H1 (cell line): Measurements from ENCODE around the gene MBD3. TPM values are rescaled to one million over a fixed set of nuclear protein-coding genes. Genes with fewer than 3 reads are reported as not detected.

Experiments
- CTCF ChIA-PET: fragments of 300-600 bp; sonication (Branson Sonifier 250); formaldehyde crosslinking; loops from one replicate; lab custom pipeline; 2021; ENCODE audit not compliant: partially characterized antibody; lab: Charles Lee
- POLR2A ChIA-PET: fragments of 300-600 bp; sonication (Branson Sonifier 250); formaldehyde crosslinking; loops from one replicate; lab custom pipeline; 2021; ENCODE audit warnings: inconsistent platforms; ENCODE audit not compliant: partially characterized antibody; lab: Charles Lee
- DNase-seq, 2 experiments: peaks; one replicate each; pipeline versions ENCODE4 v3.0.0 to v3.0.0-alpha.2; 2010 to 2022; ENCODE audit warnings: low spot score in 2 of 2, low read depth in 1 of 2, mixed read lengths in 1 of 2
- FAIRE-seq: peaks from 2 replicates; lab custom pipeline; 2011; peaks lifted over from hg19 to GRCh38; lab: Jason Lieb, UNC
- H2AFZ ChIP-seq: 2 replicates; pipeline ENCODE4 v1.8.1; 2012; ENCODE audit warnings: low read length, inconsistent platforms
- H2AK5ac ChIP-seq: 2 replicates; pipeline ENCODE4 v1.6.1; 2013; ENCODE audit warnings: low read depth, low read length
- H2BK120ac ChIP-seq: replicated peaks from 2 replicates; pipeline ENCODE3; 2013; ENCODE audit warnings: low read depth, low read length, inconsistent platforms
- H2BK12ac ChIP-seq: 2 replicates; pipeline ENCODE4 v1.6.1; 2013; ENCODE audit warnings: low read depth, low read length
- H2BK15ac ChIP-seq: 2 replicates; pipeline ENCODE4 v1.6.1; 2013; ENCODE audit warnings: low read length
- H2BK20ac ChIP-seq: 2 replicates; pipeline ENCODE4 v1.6.1; 2013; ENCODE audit warnings: low read length
- H2BK5ac ChIP-seq: 2 replicates; pipeline ENCODE4 v1.6.1; 2013; ENCODE audit warnings: low read depth, low read length
- H3K14ac ChIP-seq: 2 replicates; pipeline ENCODE4 v1.6.1; 2013; ENCODE audit warnings: inconsistent platforms; ENCODE audit not compliant: insufficient read length
- H3K18ac ChIP-seq: 2 replicates; pipeline ENCODE4 v1.6.1; 2013; ENCODE audit warnings: low read length; ENCODE audit errors: extremely low read depth
- H3K23ac ChIP-seq: 2 replicates; pipeline ENCODE4 v1.6.1; 2013; ENCODE audit warnings: inconsistent platforms; ENCODE audit not compliant: insufficient read length
- H3K23me2 ChIP-seq: 2 replicates; pipeline ENCODE4 v1.6.1; 2013; ENCODE audit warnings: low read depth, low read length
- H3K27ac ChIP-seq: 2 replicates; pipeline ENCODE4 v1.6.1; 2011; ENCODE audit warnings: low read depth, low read length, inconsistent platforms
- H3K27me3 ChIP-seq, 4 experiments: replicated peaks in 1 of 4; 1 replicate in 1 of 4; 2 replicates in 3 of 4; pipeline versions ENCODE4 v1.6.1 to v1.8.1; 2011 to 2013; ENCODE audit warnings: low read length in 3 of 4, mild to moderate bottlenecking in 3 of 4, inconsistent platforms in 2 of 4, mixed read lengths in 2 of 4, moderate library complexity in 1 of 4; ENCODE audit not compliant: control insufficient read depth in 3 of 4, insufficient read depth in 3 of 4; ENCODE audit errors: extremely low read depth in 1 of 4
- H3K36me3 ChIP-seq, 4 experiments: 2 replicates each; pipeline versions ENCODE4 v1.6.1 to v1.8.1; 2011 to 2013; ENCODE audit warnings: mild to moderate bottlenecking in 4 of 4, low read length in 3 of 4, moderate library complexity in 2 of 4, control low read depth in 1 of 4, inconsistent platforms in 1 of 4; ENCODE audit not compliant: insufficient read depth in 4 of 4, control insufficient read depth in 2 of 4
- H3K4ac ChIP-seq: replicated peaks from 2 replicates; pipeline ENCODE3; 2013; ENCODE audit warnings: low read length, low read depth, mixed read lengths, inconsistent platforms; ENCODE audit not compliant: insufficient read length
- H3K4me1 ChIP-seq, 4 experiments: replicated peaks in 1 of 4; 1 replicate in 1 of 4; 2 replicates in 3 of 4; pipeline versions ENCODE4 v1.6.1 to v1.8.1; 2011 to 2013; ENCODE audit warnings: low read length in 3 of 4, inconsistent platforms in 2 of 4, mixed read lengths in 1 of 4; ENCODE audit not compliant: insufficient read depth in 4 of 4, control insufficient read depth in 3 of 4
- H3K4me2 ChIP-seq, 2 experiments: 2 replicates each; pipeline versions ENCODE4 v1.6.1 to v1.8.1; 2011 to 2013; ENCODE audit warnings: low read depth in 2 of 2, low read length in 2 of 2, control low read depth in 1 of 2, inconsistent platforms in 1 of 2, mild to moderate bottlenecking in 1 of 2; ENCODE audit not compliant: insufficient read depth in 1 of 2
- H3K4me3 ChIP-seq, 4 experiments: fragments of 200-600, 300-600 bp in 1 of 4; sonication (generic), shearing (Covaris generic), sonication (Bioruptor Twin) in 1 of 4; 2 replicates each; pipeline versions ENCODE4 v1.5.1 to v1.8.1; 2011 to 2016; ENCODE audit warnings: low read length in 4 of 4, low read depth in 3 of 4, control low read depth in 2 of 4, inconsistent platforms in 2 of 4, mild to moderate bottlenecking in 2 of 4, mixed read lengths in 1 of 4, moderate library complexity in 1 of 4; ENCODE audit not compliant: insufficient read depth in 2 of 4; ENCODE audit errors: extremely low read depth in 1 of 4
- H3K56ac ChIP-seq: replicated peaks from 2 replicates; pipeline ENCODE3; 2013; ENCODE audit warnings: low read depth, mild to moderate bottlenecking, mixed read lengths, low read length, inconsistent platforms; ENCODE audit not compliant: insufficient read length
- H3K79me1 ChIP-seq: 2 replicates; pipeline ENCODE4 v1.6.1; 2013; ENCODE audit warnings: low read depth, low read length, control low read depth
- H3K79me2 ChIP-seq, 2 experiments: 2 replicates each; pipeline versions ENCODE4 v1.6.1 to v1.8.1; 2012 to 2013; ENCODE audit warnings: low read length in 2 of 2, mild to moderate bottlenecking in 2 of 2, inconsistent platforms in 1 of 2; ENCODE audit not compliant: insufficient read depth in 2 of 2, control insufficient read depth in 1 of 2
- H3K9ac ChIP-seq, 4 experiments: replicated peaks in 1 of 4; 1 replicate in 1 of 4; 2 replicates in 3 of 4; pipeline versions ENCODE4 v1.6.1 to v1.8.1; 2011 to 2013; ENCODE audit warnings: low read depth in 3 of 4, low read length in 3 of 4, control low read depth in 2 of 4, mild to moderate bottlenecking in 2 of 4, moderate library complexity in 2 of 4, inconsistent platforms in 1 of 4; ENCODE audit errors: extremely low read depth in 1 of 4
- H3K9me3 ChIP-seq, 2 experiments: 2 replicates each; pipeline versions ENCODE4 v1.6.1 to v1.8.1; 2012 to 2013; ENCODE audit warnings: mild to moderate bottlenecking in 2 of 2, moderate library complexity in 2 of 2, control low read depth in 1 of 2, inconsistent platforms in 1 of 2, low read depth in 1 of 2, low read length in 1 of 2, mixed read lengths in 1 of 2; ENCODE audit not compliant: insufficient read depth in 2 of 2
- H4K20me1 ChIP-seq, 2 experiments: replicated peaks in 1 of 2; 2 replicates each; pipeline versions ENCODE3 to v1.8.1; 2011 to 2013; ENCODE audit warnings: inconsistent platforms in 2 of 2, low read length in 2 of 2, mild to moderate bottlenecking in 1 of 2; ENCODE audit not compliant: insufficient read depth in 2 of 2, control insufficient read depth in 1 of 2
- H4K5ac ChIP-seq: 2 replicates; pipeline ENCODE4 v1.6.1; 2013; ENCODE audit warnings: low read length, low read depth, mixed read lengths, inconsistent platforms; ENCODE audit not compliant: insufficient read length
- H4K8ac ChIP-seq: 2 replicates; pipeline ENCODE4 v1.8.0; 2013; ENCODE audit warnings: mild to moderate bottlenecking, moderate library complexity, low read length, inconsistent platforms; ENCODE audit not compliant: insufficient read depth; ENCODE audit errors: extremely low read depth
- H4K91ac ChIP-seq: replicated peaks from 2 replicates; pipeline ENCODE3; 2013; ENCODE audit warnings: low read length, mixed read lengths, inconsistent platforms; ENCODE audit not compliant: insufficient read length
- GTF2F1 ChIP-seq: IDR thresholded peaks from 2 replicates; pipeline ENCODE4 v1.6.1; 2012; ENCODE audit warnings: low read depth, low read length, improper control_type of control experiment, borderline replicate concordance
- SP2 ChIP-seq: IDR thresholded peaks from 2 replicates; pipeline ENCODE4 v1.6.1; 2012; ENCODE audit warnings: mild to moderate bottlenecking, low read length, inconsistent platforms
- TAF1 ChIP-seq: IDR thresholded peaks from 2 replicates; pipeline ENCODE4 v1.6.1; 2011; ENCODE audit warnings: mild to moderate bottlenecking, low read depth, low read length
- WGBS, 2 experiments: shearing (Covaris generic) in 1 of 2; methylation state at CpG; one replicate each; pipeline versions ENCODE4 v1.1.6 to v1.1.7; 2013 to 2015; ENCODE audit warnings: low lambda C conversion rate in 2 of 2, mixed read lengths in 2 of 2, inconsistent platforms in 1 of 2, low coverage in 1 of 2, missing lambda C conversion rate in 1 of 2; ENCODE audit not compliant: insufficient replicate concordance in 2 of 2, insufficient coverage in 1 of 2, insufficient read length in 1 of 2; ENCODE audit errors: extremely low coverage in 1 of 2, missing lambda C conversion rate in 1 of 2; 5-methylcytosine and 5-hydroxymethylcytosine counted together
- polyA plus RNA-seq, 7 experiments: library from polyadenylated mRNA; depleted of rRNA in 3 of 7; stranded (reverse) in 5 of 7; unstranded in 2 of 7; fragments of >200 nt in 5 of 7; fragments of 200-250 nt in 2 of 7; gene quantifications; 1 replicate in 5 of 7; 2 replicates in 1 of 7; 4 replicates in 1 of 7; pipeline versions ENCODE4 v1.2.1 to v1.2.3, GENCODE V29; 2011 to 2013; ENCODE audit warnings: missing spikeins in 2 of 7, mixed read lengths in 2 of 7
- total RNA-seq: library from RNA; stranded (reverse); fragmentation: NEBNext Ultra II Directional; extraction: Animal tissue kit (Norgen Biotek cat#: 25700); gene quantifications from 2 replicates; pipeline ENCODE4 v1.2.1, GENCODE V29; 2021

The MBD3 gene
- total and polyA plus RNA-seq, 2 of the 8 experiments (the other 6 are each of a cell fraction or from before 2014, with no cell fraction given): 88.2 to 110 TPM

DNA sequence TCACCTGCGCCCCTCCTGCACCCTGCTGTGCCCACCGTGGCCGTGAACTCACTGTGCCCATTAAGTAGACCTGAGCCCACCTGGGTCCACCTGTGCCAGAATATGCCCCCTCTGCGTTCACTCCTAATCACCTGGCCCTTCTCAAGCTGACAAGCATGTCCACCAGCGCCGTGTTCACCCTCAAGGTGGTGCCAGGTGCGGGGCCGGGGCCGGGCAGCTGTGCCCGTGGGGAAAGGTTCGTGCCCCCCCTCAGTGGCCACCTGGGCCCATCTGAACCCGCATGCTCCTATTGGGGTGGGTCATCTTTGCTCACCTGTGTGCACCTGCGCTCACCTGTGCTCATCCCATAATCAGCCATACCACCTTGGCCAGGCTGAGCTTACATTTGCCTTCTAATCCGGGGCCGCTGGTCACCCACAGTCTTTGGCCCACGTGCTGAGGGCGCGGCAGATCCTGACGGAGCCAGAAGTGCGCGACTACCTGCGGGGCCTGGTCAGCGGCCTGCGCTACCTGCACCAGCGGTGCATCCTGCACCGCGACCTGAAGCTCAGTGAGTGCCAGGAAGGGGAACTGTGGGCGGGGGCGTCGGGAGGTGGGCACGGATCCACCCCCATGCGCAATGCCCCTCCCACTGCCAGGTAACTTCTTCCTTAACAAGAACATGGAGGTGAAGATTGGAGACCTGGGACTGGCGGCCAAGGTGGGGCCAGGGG lies 66.4 kb downstream of the MBD3 start:
- Histone ChIP-seq H3K4me3 (no peak overlapping the region), H3K4ac (no peak overlapping the region), H3K27ac (no peak overlapping the region), H3K23ac (no peak overlapping the region), H4K20me1 (peaks cover 8 to 15% of the 10 kb centered on the region in 2 experiments), H2BK120ac (no peak overlapping the region), H3K14ac (no peak overlapping the region), H3K56ac (no peak overlapping the region), H2AFZ (no peak overlapping the region), H3K4me1 (peaks cover 0 to 3% (median 1%) of the 10 kb centered on the region in 4 experiments; a peak in 3 of 7 replicates), H3K36me3 (no peaks in the 10 kb centered on the region; a peak in 1 of 8 replicates), H2BK15ac (no peak overlapping the region), H2BK5ac (no peak overlapping the region), H2AK5ac (no peak overlapping the region), H3K9ac (no peak overlapping the region), H4K5ac (no peak overlapping the region), H3K27me3 (peaks cover 19 to 34% (median 31%) of the 10 kb centered on the region in 4 experiments), H2BK20ac (no peak overlapping the region), H2BK12ac (no peak overlapping the region), H3K79me1 (no peaks in the 10 kb centered on the region), H3K23me2 (peaks cover 8% of the 10 kb centered on the region; the same call in 1 of the 2 replicates), H3K4me2 (no peak overlapping the region), H3K18ac (no peak overlapping the region), H3K79me2 (no peaks in the 10 kb centered on the region), H4K91ac (no peak overlapping the region), H3K9me3 (no peaks in the 10 kb centered on the region), H4K8ac (no peak overlapping the region)
- FAIRE-seq (no peak), DNase-seq (peak in 1 of 2 experiments; percentile 43)
- 88% methylated on average over 28 of the region's 33 CpGs; no CpG with 5 or more reads in 1 of the 2 experiments for WGBS, 2 experiments
- ChIA-PET POLR2A (interaction anchor here (0.8 to 1.4 kb wide), 2 partner anchors 10 to 64 kb away, joined by 3 read pairs; no protein-coding TSS in a partner anchor), CTCF (interaction anchor here (1.2 kb wide), 1 partner anchor 60 kb away, joined by 4 read pairs; no protein-coding TSS in a partner anchor)
- TF ChIP-seq TAF1 (no peak), GTF2F1 (no peak), SP2 (no peak)
